ENCODE measurements around the gene NFATC2IP. TPM values are rescaled to one million over a fixed set of nuclear protein-coding genes. Genes with fewer than 3 reads are reported as not detected.
"Not testable (repeated sequence)": the region's sequence is repeated elsewhere in the genome, so short reads cannot be mapped to it uniquely, and the experiment has no call there.

The NFATC2IP gene
- total RNA-seq, 1 donor from 2014 or later = 15.8 TPM

DNA sequence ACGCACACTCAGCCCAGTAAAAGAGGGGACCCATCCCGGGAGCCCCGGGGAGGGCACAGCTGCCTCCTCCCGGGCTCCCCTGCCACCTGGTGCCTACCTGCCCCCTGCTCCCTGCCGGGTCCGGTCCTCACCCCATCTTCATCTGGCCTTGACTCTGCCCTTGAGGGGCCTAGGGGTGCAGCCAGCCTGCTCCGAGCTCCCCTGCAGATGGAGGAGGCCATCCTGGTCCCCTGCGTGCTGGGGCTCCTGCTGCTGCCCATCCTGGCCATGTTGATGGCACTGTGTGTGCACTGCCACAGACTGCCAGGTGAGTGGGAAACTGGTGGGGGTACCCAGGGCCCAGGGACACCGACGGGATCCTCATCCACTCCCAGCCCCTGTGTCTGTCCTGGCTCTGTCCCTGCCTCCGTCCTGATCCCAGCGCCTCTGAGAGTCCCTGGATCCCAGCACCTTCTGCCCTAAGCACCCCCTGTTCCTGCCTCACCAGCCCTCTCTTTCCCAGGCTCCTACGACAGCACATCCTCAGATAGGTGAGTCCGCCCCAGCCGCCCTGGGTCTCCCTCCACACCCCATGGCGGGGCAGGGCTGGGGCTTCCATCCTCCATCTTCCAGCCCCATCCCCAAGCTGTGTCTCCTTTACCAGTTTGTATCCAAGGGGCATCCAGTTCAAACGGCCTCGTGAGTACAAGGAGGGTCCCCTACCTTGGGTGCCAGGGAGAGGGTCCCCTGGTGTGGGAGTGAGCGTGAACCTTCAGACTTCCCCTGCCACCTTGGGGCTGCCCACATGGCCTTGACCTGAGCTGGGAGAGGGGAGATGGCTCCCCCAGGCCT lies 34.7 kb downstream of the NFATC2IP start:
- DNase-seq = no peak
- intact Hi-C loops (cut with DNase I) = no loop called here
- no peak for ATAC-seq (ENCODE audit: poor library complexity)

DNA sequence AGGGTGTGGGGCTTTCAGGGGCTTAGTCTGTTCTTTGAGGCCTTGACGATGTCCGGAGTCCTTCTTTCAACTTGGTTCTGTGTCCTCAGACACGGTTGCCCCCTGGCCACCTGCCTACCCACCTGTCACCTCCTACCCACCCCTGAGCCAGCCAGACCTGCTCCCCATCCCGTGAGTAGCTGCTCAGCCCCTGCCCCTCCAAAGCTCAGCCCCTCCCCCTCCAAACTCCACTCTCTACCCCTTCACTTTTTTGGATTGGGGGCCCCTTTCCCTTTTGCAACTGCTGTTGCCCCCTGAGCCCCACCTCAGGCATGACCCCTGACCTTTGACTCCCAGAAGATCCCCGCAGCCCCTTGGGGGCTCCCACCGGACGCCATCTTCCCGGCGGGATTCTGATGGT lies 35.3 kb downstream of the NFATC2IP start:
- DNase-seq (no peak), ATAC-seq (ENCODE audit: poor library complexity) (no peak)
- intact Hi-C loops (cut with DNase I) = no loop called here

DNA sequence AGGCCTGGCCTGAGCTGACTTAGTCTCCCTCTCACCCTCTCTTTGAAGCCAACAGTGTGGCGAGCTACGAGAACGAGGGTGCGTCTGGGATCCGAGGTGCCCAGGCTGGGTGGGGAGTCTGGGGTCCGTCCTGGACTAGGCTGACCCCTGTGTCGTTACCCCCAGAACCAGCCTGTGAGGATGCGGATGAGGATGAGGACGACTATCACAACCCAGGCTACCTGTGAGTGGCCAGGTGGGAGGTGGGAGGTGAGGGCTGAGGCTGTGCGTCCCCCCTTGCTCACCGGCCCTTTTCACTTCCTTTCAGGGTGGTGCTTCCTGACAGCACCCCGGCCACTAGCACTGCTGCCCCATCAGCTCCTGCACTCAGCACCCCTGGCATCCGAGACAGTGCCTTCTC lies 35.8 kb downstream of the NFATC2IP start:
- ATAC-seq (ENCODE audit: poor library complexity) = no peak
- intact Hi-C loops (cut with DNase I) = no loop called here
- no peak for DNase-seq

DNA sequence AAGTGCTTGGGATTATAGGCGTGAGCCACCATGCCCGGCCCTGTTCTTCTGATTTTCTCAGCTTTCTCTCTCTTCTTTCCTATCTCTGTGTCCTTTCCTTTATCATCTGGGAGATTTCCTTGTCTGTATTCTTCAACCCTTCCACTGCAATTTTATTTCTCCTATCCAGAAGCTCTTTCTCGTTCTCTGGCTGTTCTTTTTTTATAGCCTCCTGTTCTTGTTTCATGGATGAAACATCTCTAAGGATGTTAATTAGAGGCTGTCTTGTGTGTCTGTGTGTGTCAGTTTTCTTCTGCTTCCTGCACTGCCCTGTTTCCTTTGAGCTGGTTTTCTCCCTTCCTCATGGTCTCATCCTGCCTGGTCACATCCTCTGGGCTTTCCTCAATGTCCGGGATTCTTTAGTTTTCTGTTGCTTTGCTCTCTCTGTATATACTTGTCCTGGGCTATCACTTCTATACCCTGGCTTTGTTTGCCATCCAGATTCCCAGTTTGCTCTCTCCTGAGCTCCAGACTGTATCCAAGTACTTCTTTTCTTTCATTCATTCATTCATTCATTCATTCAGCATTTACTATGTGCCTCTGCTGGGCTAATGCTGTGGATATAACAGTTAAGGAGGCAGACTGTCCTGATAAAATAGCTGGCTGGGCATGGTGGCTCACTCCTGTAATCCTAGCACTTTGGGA lies 36.6 kb downstream of the NFATC2IP start:
- ATAC-seq (ENCODE audit: poor library complexity) (no peak), DNase-seq (no peak)
- intact Hi-C loops (cut with DNase I) = no loop called here

DNA sequence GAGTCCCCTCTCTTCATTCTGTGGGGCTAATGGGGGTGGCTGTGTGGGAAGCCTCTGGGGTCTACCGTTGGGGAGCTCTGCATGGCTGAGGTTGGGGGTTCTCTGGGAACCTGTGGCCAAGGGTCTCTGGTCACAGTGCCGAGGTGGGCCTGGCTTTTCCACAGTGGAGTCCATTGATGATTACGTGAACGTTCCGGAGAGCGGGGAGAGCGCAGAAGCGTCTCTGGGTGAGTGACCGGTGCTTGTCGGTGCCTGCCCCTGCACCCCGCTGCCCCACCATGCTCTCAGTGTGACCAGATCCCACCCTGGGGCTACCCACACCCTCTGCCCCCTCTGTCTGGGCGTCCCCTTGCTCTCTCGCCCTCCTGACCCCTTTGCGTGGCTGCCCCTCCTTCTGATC lies 38.6 kb downstream of the NFATC2IP start:
- DNase-seq = no peak
- ATAC-seq (ENCODE audit: poor library complexity) = no peak
- intact Hi-C loops (cut with DNase I) = no loop called here

DNA sequence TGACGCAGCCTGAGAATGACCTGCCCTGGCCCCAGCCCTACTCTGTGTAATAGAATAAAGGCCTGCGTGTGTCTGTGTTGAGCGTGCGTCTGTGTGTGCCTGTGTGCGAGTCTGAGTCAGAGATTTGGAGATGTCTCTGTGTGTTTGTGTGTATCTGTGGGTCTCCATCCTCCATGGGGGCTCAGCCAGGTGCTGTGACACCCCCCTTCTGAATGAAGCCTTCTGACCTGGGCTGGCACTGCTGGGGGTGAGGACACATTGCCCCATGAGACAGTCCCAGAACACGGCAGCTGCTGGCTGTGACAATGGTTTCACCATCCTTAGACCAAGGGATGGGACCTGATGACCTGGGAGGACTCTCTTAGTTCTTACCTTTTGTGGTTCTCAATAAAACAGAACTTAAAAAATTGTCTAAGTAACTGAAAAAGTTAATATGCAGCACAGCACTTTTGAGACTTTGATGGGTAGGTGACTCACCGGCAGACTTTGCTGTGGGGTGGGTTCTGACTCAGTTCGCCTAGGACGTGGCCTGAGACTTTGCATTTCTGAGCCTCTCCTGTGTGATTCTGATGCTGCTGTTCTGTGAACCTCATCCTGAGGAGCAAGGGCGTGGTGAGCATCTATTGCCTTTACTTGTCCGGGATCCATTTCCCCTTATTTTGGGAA lies 39.8 kb downstream of the NFATC2IP start:
- no peak for DNase-seq
- no peak for ATAC-seq (ENCODE audit: poor library complexity)
- intact Hi-C loops (cut with DNase I) = no loop called here

DNA sequence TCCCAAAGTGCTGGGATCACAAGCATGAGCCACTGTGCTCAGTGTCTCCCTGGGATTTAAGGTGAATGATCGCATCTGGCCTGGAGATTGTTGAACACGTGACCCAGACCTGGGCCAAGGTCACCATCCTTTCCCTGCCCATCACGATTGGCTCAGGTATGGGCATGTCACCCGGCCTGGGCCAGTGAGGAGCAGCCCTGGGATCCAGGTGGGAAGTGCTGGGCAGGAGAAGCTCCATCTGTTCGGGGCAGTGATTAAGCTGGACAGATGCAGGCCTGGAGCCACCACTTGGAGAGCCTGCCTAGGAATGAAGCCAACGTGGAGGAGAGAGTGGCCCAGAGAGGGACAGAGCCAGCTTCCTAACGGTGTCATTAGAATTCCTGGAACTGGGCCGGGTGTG lies 41.0 kb downstream of the NFATC2IP start:
- DNase-seq = no peak
- ATAC-seq (ENCODE audit: poor library complexity) = no peak
- intact Hi-C loops (cut with DNase I) = no loop called here

DNA sequence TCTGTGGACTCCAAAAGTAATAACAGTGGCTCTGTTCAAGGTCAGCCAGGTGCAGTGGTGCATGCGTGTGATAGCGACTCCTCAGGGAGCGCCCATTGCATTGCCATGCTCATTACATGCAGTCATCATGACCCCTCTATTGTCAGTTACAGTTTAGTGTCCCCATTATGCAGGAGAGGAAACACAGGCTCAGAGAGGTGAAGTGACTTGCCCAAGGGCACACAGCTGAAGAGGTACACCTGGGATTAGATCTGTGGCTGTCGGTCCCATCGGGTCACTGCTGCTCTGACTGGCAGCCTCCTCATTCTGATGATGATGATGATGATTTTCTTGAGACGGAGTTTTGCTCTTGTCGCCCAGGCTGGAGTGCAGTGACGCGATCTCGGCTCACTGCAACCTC lies 41.8 kb downstream of the NFATC2IP start:
- intact Hi-C loops (cut with DNase I) = no loop called here
- ATAC-seq (ENCODE audit: poor library complexity) (no peak), DNase-seq (no peak)

DNA sequence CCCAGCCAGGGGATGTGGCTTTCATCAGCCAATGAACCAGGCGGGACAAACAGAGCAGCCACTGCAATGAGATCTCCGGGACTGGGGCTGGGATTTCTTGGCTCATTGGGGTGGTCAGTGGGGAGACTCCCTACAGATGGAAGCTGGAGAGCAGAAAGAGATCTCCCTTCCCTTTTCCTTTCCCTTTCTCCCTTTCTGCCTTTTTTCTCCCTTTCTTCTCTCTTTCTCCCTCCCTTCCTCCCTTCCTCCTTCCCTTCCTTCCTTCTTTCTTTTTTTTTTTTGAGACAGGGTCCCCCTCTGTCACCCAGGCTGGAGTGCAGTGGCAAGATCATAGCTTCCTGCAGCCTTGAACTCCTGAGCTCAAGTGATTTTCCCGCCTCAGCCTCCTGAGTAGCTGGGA lies 48.1 kb downstream of the NFATC2IP start:
- no peak for ATAC-seq (ENCODE audit: poor library complexity)
- intact Hi-C loops (cut with DNase I) = no loop called here
- DNase-seq = no peak

DNA sequence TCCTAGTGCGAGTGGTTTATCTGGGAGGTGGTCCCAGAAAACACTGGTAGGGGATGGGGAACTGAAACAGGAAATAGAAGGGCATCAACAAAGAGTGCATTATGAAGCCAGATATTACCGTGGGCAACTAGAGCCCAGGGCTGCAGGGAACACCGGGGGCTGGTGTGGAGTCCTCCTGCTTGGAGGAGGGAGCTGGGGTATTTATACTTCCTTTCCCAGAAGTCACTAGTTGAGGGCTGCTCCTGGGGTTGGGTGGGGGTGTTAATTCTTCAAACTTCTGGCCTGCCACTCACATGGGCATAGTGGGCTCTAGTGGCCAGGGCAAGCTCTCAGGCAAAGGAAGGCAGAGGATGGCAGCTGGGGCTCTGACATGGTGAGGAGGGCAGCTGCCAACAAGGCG lies 48.8 kb downstream of the NFATC2IP start:
- ATAC-seq (ENCODE audit: poor library complexity) (no peak), DNase-seq (no peak)
- intact Hi-C loops (cut with DNase I) = no loop called here

DNA sequence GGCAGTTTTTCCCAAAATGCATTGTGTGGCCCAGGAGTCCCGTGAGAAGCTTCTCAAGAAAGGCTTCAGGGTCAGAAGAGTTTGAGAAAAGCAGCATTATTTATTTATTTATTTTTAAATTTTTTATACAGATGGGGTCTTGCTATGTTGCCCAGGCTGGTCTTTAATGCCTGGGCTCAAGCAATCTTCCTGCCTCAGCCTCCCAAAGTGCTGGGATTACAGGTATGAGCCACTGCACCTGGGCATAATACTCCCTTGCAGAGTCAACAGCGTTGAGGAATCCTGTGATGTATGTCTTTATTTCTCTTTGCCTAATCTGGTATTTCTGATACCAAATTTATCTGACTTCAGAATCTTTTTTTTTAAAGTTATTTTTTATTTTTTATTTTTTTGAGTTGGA lies 49.3 kb downstream of the NFATC2IP start:
- no peak for DNase-seq
- no peak for ATAC-seq (ENCODE audit: poor library complexity)
- intact Hi-C loops (cut with DNase I) = no loop called here

DNA sequence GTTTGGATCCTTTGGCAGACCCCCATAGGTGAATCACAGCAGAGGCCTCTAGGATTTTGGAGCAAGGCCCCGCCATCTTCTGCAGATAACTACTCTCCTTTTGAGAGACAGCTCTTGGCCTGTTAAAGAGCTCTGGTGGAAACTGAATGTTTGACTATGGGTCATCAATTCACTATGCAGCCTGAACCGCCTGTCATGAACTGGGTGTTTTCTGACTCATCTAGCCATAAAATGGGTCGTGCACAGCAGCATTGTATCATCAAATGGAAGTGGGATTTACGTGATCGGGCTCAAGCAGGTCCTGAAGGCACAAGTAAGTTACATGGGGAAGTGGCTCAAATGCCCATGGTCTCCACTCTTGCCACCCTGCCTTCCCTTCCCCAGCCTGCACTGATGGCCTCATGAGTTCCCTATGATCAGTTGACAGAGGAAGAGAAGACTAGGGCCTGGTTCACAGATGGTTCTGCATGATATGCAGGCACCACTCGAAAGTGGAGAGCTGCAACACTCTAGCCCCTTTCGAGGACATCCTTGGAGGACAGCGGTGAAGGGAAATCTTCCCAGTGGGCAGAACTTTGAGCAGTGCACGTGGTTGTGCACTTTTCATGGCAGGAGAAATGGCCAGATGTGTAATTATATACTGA lies 53.9 kb downstream of the NFATC2IP start:
- ATAC-seq (ENCODE audit: poor library complexity); intact Hi-C loops (cut with DNase I); DNase-seq: not testable (repeated sequence)

DNA sequence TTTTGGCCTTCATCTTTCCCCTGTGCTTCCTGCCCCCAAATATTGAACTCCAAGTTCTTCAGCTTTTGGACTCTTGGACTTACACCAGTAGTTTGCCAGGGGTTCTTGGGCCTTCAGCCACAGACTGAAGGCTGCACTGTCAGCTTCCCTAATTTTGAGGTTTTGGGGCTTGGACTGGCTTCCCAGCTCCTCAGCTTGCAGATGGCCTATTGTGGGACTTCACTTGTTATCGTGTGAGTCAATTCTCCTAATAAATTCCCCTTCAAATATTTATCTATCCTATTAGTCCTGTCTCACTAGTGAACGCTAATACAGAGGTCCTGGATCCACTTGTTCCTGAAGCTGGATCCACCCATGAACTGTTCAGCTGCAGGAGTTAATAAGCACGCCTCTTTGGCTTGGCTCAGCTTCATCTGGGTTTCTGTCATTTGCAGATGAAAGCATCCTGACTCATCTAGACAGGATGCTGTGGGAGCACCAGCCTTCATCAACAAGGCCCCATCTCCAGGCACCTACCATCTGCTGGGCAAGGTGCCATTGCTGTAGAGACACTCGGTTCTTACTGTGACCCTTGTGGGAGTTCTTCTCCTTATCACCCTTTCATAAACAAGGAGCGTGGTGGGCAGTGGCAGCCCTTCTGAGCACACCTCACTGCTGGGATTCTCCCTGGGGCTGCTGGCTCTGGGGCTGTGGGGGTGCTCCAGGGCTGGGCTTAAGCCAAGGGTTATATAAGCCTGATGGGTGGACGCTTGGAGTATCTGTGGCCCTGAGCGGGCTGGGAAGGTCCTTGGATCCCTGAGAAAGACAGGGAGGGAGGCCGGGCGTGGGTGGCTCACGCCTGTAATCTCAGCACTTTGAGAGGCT lies 57.2 kb downstream of the NFATC2IP start:
- intact Hi-C loops (cut with DNase I) = no loop called here
- ATAC-seq (ENCODE audit: poor library complexity) = no peak

DNA sequence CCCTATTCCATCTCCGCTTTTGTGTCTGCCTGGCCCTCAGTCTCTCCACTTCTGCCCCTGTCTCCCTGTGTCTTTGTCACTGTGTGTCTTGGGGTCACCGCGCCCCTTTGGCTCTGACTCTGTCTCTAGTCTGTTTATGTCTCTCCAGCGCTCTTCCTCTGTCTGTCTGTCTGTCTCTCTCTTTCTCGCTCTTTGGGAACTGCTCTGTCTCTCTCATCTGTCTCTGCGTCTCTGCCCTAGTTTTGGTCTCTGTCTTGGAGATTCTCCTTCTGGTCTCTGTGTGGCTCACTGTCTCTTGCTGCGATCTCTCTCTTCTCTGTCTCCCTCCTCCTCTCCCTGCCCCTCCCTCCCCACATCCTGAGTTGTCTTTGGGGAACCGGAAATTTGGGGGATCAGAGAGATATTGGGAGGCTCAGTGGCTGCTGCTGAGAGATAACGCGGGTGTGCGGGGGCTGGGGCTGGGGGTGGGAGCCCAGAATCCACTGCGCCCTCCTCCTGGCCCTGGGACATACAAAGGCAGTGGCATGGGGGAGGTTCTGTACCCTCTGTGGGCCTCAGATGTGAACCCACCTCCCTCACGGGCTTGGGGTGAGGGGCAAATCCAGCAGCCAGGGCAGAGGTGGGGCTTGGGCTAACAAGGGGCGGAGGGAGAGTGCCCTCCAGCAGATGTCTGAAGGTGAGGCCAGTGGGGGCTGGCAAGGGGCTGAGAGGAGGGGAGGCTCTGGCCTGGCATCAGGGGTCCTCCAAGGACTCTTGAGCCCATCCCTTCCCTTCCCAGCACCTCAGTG lies 58.5 kb downstream of the NFATC2IP start:
- intact Hi-C loops (cut with DNase I) = no loop called here
- ATAC-seq (ENCODE audit: poor library complexity) = no peak
- DNase-seq = no peak

More for the DNA sequence above, 57.2 kb downstream of the NFATC2IP start:
- DNase-seq = no peak

DNA sequence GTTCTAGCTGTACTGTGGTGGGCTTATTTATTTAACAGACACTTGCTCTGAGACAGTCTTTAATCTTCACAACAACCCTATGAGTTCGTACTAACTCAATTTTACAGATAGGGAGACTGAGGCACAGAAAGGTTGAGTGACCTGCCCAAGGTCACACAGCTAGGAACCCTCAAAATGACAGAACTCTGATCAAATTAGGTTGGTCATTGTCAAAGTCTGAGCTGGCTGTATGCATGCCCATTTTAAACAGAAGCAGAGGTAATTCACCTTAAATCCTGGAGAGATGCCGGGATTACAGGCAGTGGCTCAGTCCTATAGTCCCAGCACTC lies 59.1 kb downstream of the NFATC2IP start:
- intact Hi-C loops (cut with DNase I) = no loop called here
- DNase-seq (no peak), ATAC-seq (ENCODE audit: poor library complexity) (no peak)

DNA sequence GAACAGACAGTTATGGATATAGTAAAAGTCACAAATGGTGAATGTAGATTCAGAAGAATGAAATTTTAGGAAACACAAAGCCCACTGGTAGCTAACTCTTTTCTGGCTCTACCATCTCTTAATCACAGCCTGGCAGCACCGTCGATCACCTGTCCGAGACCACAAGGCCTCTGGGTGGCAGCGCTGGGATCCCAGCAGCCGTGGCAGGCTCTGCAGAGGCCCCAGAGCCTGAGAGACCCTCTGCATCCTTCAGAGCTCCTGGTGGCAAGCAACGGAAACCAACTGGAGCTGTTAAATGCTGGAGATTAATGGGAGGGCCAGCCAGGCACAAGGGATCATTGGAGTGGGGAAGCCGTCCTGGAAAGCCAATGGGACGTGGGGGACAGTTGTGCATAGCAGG lies 60.4 kb downstream of the NFATC2IP start:
- no peak for DNase-seq
- intact Hi-C loops (cut with DNase I) = no loop called here
- ATAC-seq (ENCODE audit: poor library complexity) = no peak

DNA sequence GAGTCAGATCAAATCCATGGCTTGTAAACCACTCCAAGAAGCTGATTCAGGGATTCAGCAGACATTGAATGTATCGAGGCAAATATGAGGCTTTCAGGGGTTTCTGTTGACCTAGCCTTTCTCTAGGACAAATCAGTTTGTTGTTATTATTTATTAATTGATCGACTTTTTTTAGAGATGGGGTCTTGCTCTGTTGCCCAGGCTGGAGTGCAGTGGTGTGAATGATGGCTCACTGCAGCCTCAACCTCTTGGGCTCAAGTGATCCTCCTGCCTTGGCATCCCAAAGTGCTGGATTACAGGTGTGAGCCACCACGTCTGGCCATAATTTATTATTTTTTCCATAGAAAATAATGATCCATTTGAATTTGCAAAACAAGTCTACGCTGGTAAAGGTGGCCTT lies 61.1 kb downstream of the NFATC2IP start:
- no peak for ATAC-seq (ENCODE audit: poor library complexity)
- no peak for DNase-seq
- intact Hi-C loops (cut with DNase I) = no loop called here
